HG03159 (cell line): Measurements from ENCODE around the gene MEGF10.

Experiments used
- ATAC-seq: cut with Tn5 transposase; IDR thresholded peaks from one replicate; pipeline ENCODE4 v1.9.1; 2021; ENCODE audit warnings: mild to moderate bottlenecking, moderate library complexity; ENCODE audit not compliant: unreplicated experiment

Gene MEGF10

DNA sequence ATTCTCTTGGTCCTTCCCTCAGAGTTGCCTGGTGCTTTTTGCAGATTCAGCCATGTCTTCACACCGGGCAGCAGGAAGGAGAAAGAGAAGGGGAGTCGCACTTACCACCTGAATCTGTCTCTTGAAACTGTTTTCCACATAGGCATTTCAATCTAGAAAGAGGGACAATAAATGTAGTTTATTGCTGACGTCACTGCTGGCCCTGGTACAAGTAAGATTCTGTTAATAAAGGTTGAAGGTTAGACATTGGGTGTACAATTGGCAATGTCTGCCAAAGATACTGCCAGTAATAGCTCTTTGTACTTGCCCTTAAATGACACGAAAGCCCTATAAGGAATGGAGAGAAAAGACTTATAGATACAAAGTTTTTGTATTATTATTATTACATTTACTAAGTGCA lies 72.8 kb downstream of the MEGF10 start:
- no peak for ATAC-seq

DNA sequence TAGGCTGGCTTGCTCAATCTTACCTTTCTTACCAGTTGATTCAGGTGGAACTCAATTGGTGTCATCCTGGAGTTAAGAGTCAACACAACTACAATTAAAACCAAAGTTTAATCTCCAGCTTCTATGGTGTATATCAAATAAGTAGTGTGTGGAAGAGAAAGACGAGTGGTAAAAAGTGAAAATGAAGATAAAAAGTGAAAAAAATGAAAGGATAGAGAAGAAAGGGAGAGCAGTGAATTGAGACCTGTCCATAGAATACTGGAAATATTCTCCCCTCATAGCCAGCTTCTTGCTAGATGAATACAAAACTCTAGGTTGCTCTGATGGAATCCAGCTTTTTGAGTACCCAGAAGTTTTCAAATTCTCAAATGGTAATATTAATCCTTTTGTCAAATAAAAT lies 76.4 kb downstream of the MEGF10 start:
- ATAC-seq, result no peak

DNA sequence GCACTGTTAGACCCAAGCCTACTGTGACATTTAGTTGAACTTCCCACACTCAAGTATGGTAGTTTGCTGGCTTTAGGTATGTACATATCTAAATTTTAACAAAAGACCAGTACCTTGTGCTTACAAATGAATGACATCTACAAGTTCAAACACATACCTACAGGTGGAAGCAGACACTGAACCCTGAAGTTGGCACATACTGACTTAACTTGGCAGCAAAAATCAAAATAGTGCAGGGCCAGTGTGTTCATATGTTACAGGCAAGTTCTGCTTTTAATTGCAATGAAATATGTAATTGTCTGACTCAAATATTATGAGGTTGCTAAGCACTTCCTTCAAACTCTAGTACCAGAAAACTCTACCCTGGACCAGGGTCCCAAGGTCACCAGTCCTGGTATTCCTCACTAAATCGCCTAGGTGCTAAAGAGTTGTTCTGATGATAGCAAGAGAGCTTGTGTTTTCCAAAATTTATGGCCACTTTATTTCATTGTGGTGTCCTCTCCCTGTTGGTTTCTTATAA lies 77.4 kb downstream of the MEGF10 start:
- no peak for ATAC-seq

DNA sequence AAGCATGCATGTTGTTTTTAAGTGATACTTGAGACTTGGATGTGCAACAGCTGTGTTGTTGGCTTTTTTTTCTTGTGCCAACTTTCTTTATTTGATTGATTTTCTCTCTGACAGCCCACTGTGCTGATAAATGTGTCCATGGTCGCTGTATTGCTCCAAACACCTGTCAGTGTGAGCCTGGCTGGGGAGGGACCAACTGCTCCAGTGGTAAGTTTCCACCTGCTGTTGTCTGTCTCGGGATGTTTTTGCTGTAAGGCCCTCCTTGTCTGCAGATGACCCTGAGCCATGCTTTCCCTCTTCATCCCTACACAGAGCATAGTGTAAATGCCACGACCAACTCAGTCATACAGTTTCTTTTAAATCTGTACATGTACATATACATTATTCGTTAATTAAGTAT lies 79.2 kb downstream of the MEGF10 start:
- ATAC-seq, result no peak

DNA sequence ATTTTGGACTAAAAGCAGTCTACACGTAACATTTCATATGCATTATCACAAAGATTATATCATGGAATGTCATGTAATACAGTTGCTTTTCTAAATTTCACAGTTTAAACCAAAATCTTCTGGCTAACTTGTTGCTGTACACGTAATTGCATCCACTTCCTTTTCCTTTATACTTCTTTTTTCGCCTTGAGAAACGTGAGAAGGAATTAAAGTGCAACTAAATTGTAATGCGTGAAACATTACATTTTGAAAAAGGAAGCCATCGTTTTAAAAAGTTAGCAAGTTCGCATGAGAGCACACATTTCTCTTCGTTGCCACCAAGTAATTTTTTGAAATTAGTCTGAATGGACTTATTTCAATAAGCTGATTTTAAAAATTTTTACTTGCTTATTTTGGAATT lies 80.0 kb downstream of the MEGF10 start:
- no peak for ATAC-seq

DNA sequence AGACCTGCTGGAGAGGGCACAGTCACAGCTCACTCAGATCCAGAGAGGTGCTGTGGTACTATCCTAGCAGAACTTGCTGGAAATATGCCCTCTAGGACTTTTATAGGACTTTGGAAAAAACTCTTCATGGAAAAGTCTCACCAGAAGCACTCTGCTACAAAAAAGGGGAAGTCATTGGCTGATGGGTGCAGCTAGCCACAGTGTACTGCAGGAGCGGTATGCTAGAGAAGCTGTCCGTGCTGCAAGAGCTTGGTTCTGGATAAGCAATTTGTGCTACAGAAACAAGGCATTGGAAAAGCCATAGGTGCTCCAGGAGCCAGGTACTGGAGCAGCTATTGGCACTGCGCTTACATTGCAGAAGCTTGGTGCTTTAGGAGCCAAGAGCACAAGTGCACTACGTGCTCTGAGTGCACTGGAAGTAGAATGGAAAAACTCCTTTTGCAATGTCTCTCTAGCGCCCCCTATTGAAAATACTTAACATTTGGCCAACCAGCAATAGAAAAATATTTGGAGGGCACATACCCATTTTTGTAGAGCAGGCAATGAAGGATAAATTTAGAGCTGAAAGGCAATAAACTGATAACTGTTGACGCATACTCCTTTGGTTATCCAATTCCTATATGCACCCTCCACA lies 83.4 kb downstream of the MEGF10 start:
- ATAC-seq, result no peak

DNA sequence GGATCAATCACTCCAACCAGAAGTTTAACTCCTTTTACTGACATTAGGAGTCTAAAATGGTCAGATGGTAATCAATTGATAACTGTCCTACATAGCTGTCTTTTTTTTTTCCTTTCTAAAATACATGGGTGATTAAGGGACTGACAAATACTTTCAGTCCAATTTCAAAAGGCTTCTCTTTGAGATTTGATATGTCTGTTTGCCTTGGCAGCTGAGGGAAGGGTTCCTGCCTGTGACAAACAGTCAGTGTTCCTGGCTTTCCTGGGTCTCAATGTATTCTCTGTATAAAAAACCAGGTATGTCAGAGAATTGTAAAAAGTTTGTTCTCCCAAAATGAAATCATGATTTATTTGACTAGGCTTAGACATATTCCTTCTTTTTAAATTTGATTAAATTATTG lies 84.5 kb downstream of the MEGF10 start:
- no peak for ATAC-seq

DNA sequence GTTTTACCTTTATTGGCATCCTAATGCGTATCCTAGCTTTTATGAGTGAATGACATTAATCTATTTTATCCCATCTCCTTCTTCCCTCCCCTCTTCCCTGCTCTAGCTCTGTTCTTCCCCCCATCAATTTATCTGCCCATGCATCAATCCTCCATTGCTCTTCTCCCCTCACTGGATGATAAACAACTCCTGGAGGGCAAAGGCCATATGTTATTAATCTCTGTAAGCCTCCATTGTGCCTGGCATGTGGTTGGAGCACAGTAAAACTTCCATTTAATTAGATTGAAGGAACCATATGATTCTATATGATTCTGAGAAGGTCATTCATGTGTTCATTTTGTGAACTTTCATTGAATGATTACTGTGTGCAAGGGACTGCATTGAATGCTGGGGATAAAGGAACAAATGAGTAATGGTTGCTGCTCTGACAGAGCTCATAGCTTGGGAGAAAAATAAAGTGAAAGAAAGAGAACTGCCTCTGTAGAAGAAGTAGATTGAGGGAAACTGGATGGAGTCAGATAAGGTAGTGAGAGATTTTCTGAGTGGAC lies 85.0 kb downstream of the MEGF10 start:
- ATAC-seq, result no peak

DNA sequence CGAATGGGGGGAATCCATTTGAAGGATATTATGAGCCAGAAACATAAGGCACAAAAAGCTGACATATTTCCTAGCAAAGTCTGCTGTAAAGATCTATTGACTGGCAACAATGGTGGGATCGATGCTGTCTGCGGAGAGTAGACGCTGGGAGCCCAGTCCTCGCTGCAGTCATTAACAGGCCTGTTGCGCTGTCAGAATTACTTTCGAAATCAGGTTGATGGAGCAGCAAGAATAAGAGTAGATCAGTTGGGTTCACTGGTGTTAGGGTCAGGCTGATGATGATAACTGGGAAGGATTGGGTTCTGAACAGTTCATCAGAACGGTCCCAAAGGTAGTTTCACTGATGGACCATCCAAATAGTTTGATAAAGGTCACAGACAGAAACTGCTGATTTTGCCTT lies 87.1 kb downstream of the MEGF10 start:
- ATAC-seq, result no peak

DNA sequence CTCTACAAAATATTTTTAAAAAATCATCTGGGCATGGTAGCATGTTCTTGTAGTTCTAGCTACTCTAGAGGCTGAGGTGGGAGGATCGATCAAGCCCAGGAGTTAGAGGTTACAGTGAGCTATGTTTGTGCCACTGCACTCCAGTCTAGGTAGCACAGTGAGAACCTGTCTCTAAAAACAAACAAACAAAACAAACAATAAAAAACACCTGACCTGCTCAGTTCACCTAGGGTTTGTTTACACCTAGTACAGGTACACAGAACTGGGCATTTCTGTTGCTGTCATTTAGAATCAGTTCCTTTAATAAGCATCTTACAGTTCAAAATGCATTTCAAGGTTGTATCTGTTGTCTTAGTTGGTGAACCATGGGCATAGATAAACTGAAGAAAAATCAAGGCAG lies 95.3 kb downstream of the MEGF10 start:
- ATAC-seq, result no peak

DNA sequence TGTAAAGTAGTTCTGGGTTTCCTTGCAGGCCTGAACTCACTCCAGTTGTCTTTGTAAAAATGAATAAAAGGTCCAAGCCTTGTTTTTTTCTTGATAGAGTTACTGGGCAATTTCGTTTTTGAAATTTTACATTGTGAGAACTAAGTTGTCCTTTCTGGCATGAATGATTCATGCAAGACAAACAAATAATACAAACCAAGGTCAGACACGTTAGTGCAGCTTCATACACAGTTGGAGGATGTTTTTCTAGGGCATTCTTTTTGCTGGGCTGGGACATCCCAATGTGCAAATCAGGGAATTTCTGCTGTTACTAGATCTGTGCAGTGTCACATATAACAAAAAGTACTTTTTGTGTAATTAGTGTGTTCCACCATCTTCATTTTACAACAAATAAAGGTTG lies 96.0 kb downstream of the MEGF10 start:
- no peak for ATAC-seq

DNA sequence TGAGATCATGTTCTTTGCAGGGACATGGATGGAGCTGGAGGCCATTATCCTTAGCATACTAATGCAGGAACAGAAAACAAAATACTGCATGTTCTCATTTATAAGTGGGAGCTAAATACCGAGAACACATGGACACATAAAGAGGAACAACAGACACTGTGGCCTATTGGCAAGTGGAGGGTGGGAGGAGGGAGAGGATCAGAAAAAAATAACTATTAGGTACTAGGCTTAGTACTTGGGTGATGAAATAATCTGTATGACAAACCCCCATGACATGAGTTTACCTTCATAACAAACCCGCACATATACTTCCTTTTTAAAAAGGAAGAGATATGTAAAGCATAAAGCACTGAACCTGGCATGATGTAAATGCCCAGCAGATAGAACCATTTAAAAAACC lies 99.0 kb downstream of the MEGF10 start:
- no peak for ATAC-seq

DNA sequence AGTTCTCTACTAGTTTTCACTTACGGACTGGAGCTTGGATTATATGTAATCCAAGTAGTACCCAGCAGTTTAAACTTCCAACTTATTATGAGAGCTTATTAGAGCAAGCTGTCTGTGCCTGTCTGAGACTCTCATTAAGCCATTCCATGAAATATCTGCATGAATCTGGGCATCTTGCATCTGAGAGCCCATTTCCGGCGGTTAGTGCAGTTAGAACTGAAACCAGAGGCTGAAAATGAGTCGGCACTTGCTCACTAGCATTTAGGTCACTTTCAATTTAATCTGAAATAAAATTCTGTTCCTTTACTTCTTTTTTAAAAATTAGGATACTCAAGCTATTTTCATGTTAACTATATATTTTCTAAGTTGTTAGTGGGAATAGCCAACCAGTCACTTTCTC lies 102.2 kb downstream of the MEGF10 start:
- no peak for ATAC-seq

DNA sequence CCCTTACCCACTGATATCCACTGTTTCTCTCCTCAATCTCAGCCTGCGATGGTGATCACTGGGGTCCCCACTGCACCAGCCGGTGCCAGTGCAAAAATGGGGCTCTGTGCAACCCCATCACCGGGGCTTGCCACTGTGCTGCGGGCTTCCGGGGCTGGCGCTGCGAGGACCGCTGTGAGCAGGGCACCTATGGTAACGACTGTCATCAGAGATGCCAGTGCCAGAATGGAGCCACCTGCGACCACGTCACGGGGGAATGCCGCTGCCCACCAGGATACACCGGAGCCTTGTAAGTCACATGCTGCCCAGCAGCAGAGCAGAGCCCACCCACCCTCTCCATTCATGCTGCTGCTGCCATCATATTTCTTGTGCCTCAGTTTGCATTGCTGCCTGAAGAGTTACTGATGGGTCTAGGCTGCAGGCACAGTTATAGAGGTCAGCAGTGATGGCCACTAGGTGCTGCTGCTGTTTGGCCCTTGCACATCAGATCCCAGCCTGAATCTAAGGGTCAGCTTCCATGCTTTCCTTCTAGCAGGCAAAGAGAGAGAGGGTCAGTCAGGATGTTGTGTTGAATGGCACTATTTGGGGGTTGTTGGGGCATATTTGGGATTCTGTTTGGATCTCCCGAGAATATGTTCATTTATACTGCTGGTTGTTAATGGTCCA lies 106.0 kb downstream of the MEGF10 start:
- no peak for ATAC-seq

DNA sequence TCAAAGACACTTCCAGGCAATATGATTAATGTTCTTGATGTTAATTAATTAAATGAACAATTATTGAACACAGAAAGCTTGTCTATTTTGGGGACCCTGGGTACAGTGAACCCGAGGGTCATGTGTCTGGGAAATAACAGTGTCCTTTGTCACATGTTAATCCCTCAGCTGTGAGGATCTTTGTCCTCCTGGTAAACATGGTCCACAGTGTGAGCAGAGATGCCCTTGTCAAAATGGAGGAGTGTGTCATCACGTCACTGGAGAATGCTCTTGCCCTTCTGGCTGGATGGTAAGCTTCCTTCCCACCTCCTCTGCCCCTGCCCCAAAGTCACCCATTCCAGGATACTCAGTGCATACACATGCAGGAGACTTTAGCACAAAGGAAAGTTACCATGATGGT lies 107.9 kb downstream of the MEGF10 start:
- no peak for ATAC-seq

DNA sequence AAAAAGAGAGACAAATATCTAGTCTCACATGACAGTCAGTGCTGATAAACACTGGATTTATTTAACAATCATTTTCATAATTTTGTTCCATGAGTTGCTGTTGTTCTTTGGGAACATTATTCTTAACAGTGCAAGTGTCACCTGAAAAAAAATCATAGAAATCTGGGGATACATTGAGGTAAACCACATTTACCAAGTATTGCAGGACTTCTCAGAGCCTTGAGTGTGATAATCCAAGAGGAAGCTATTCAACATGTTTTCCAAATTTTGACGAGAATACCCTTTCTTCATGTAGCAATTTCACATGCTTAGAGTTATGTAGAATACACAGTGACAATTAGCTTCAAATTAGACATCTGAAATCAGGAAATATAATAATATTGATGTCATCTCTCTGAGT lies 108.5 kb downstream of the MEGF10 start:
- ATAC-seq, result no peak

DNA sequence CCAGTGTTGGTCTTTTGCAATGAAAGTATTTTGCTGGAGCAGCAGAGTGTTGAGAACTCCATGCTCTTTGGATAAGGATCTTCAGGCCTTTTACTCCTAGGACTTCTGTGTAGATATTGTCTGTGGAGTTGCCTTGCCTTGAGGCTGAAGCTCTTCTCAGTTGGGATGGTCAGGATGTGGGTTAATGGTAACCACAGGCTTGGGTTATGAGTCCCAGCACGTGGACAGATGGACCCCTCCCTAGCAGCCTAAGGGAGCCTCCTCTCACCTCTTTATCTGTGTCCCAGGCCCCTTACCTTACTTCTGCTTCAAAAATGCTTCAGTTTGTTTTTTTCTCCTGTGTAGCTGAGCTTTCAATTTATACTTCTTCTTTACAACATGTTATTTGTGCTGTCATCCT lies 109.9 kb downstream of the MEGF10 start:
- no peak for ATAC-seq

DNA sequence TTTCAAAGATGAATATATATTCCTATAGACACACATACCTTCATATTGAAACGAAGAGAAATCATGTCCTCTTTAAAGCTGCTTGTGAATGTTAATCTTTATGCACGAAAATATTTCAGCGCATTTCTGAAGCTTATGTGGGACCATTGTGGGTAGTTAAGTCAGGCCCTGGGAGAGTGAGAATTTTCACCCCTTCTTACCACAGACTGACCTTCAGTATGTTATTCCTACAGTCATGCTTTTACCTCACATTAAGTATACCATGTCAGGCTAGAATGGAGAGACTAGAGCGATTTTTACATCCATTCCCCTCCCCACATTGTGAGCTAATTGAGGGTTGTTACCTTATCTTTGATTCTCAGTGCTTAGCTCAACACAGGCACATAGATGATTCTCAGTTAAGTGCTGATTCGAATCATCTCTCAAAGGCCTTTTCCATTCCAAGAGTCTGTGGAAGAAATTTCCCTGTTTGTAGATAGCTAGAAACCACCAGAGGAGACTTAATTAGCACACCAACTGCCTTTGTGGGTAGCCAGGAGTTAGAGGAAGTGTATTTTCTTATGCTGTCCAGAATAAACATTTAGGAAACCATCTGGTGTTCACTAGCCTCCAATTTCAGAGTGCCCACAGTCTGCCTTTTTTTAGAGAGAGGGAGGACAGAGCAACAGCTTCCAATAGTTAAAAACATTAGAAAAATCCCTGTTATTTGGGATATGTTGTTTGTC lies 110.5 kb downstream of the MEGF10 start:
- no peak for ATAC-seq

DNA sequence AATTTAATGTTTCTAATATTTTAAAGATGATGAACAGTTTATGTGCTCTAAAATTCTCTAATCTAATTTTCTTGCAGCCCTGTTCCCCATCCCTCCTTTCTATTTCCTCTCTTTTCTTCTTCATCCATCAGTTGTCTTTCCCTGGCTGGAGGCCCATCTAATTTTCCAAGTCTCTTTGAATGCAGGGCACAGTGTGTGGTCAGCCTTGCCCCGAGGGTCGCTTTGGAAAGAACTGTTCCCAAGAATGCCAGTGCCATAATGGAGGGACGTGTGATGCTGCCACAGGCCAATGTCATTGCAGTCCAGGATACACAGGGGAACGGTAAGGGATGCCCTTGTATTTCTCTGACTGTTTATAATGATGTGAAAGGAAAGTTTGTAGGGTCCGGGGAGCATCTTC lies 111.8 kb downstream of the MEGF10 start:
- no peak for ATAC-seq

DNA sequence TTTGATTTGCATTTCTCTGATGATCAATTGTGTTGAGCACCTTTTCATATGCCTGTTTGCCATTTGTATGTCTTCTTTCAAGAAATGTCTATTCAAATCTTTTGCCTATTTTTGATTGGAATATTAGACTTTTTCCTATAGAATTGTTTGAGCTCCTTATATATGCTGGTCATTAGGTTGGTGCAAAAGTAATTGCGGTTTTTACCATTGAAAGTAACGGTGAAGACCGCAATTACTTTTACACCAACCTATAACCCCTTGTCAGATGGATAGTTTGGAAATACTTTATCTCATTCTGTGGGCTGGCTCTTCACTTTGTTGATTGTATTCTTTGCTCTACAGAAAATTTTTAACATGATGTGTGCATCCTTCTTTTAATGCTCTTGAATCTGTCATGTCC lies 113.6 kb downstream of the MEGF10 start:
- ATAC-seq, result no peak

DNA sequence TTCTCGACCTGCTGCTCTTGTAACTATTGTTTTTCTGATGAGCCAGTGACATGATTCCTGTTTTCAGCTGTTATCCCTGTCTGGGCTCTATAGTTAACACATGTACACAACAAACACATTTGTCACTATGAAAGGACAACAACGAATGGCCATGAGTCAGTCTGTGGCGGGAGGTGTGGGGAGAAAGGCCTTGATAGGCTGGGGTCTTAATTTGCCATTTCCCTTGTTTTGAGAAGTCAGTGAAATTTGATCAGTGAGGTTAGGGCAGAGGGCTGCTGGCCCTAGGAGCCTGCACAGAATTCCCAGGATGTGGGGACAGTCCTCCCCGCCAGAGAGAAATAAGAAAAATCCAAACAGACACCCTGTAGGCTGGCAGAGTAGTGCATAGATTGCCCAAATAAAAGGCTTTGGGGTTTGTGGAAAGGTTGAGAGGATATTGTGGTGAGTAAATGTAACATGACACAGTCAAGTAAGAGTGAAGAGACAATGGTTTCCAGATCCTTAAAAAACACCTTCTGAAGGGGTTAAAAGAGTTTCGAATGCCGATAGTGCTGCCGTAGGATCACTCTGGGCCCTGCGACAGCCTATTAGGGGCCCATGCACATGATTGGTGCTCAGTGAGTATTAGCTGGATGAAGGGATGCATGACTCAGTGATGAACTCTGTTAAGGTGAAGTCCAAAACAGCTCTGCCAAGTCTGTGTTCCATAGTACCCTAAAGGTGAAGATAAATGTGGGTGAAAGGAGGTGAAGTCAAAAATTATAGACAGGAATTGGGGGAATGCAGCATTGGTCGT lies 115.9 kb downstream of the MEGF10 start:
- no peak for ATAC-seq
